22Rv1 (cell line): Measurements from ENCODE around the gene LIMK1.

Experiments used
- CTCF ChIP-seq: fragments of 450-650 bp; IDR thresholded peaks from 2 replicates; pipeline ENCODE4 v1.5.1; 2017; ENCODE audit warnings: mild to moderate bottlenecking
- ZFX ChIP-seq: fragments of 450-650 bp; IDR thresholded peaks from 2 replicates; pipeline ENCODE4 v1.6.1; 2017; ENCODE audit warnings: antibody characterized with exemption, borderline replicate concordance

GRCh38 chr7:74134117-74134620 lies 50.6 kb downstream of the LIMK1 start:
- TF ChIP-seq CTCF (no peak), ZFX (no peak)
